ENCODE results near the gene SLC22A8. TPM values are rescaled to one million over a fixed set of nuclear protein-coding genes. Genes with fewer than 3 reads are reported as not detected.

Gene SLC22A8
- total and polyA plus RNA-seq, 2 of the 13 experiments (the other 11 are each of a cell fraction or from before 2014, with no cell fraction given) = 0.04 to 0.05 TPM

GRCh38 chr11:62999649-63000048, 16.0 kb downstream of the SLC22A8 start:
- Histone ChIP-seq H4K20me1 (ENCODE audit: insufficient read depth, low read length) (no peaks in the 10 kb centered on the region), H3K4me1 (ENCODE audit: insufficient read depth, low read length) (no peaks in the 10 kb centered on the region), H3K9ac (ENCODE audit: insufficient read depth, low read depth, low read length) (no peak overlapping the region), H3K79me2 (ENCODE audit: insufficient read depth, low read length) (no peaks in the 10 kb centered on the region), H3K27ac (ENCODE audit: extremely low read length, insufficient read depth, low read length) (no peak overlapping the region), H3K9me3 (ENCODE audit: low read length) (no peaks in the 10 kb centered on the region), H2AFZ (ENCODE audit: low read length) (no peak overlapping the region), H3K4me2 (ENCODE audit: low read depth, low read length) (no peak overlapping the region), H3K27me3 (ENCODE audit: control insufficient read depth in 1 of 2, insufficient read depth in 2 of 2, low read length in 2 of 2) (peaks cover 0 to 2% of the 10 kb centered on the region in 2 experiments; a peak in 3 of 5 replicates), H3K36me3 (replicated peaks in 1 of 2; ENCODE audit: control insufficient read depth in 1 of 2, insufficient read depth in 2 of 2, low read length in 2 of 2) (no peaks in the 10 kb centered on the region), H3K4me3 (replicated peaks in 1 of 3; ENCODE audit: insufficient read depth in 1 of 3, low read depth in 2 of 3, low read length in 3 of 3) (no peak overlapping the region)
- ChIA-PET POLR2A (no interaction called here), CTCF (ENCODE audit: low intra/inter-chr PET ratio, low total read pairs) (no interaction called here)
- FAIRE-seq = no peak
- 24% methylated on average over 6 of the region's 7 CpGs for WGBS (ENCODE audit: low lambda C conversion rate)
- no peak for DNase-seq (ENCODE audit: low spot score)
- in situ Hi-C loops (cut with HindIII; ENCODE audit: extremely low pct_ligation_motif_present, low pct_unique_long_range_greater_than_20kb) = no loop called here
- BruUV-seq (replicated peaks) = no TSS peak
- no peak for ATAC-seq
- intact Hi-C loops (cut with micrococcal nuclease; ENCODE audit: unreplicated experiment) = no loop called here
- no peak for TF ChIP-seq PRMT3 (CRISPR knock-in tag; IDR thresholded peaks at IDR 0.05; ENCODE audit: borderline replicate concordance, low read depth)

DNA sequence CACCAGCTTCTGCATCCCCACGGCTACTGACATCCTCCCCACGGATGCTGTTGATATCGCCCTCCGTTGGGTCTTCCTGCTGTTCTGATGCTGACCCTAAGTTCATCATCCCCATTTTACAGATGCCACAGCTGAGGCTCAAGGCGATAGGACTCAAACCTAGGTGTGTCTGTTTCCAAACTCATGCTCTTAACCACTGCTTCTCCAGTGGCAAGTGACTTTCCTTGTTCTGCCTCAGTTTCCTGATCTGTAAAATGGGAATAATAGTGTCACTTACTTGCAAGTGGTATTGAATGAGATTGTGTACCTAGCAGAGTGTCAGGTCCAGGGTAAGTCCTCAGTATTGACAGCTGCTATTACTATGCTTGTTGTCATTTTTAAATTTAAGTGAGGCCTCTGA, 16.5 kb downstream of the SLC22A8 start:
- H3K79me2 ChIP-seq (ENCODE audit: insufficient read depth, low read length) = no peaks in the 10 kb centered on the region
- no peaks in the 10 kb centered on the region for H3K36me3 ChIP-seq (replicated peaks in 1 of 2; ENCODE audit: control insufficient read depth in 1 of 2, insufficient read depth in 2 of 2, low read length in 2 of 2)
- CTCF ChIA-PET (ENCODE audit: low intra/inter-chr PET ratio, low total read pairs) = no interaction called here
- ATAC-seq (no peak), FAIRE-seq (no peak), DNase-seq (ENCODE audit: low spot score) (no peak)
- 66% methylated on average over 3 of the region's 5 CpGs for WGBS (ENCODE audit: low lambda C conversion rate)
- H2AFZ ChIP-seq (ENCODE audit: low read length) = no peak overlapping the region
- H3K27me3 ChIP-seq (ENCODE audit: control insufficient read depth in 1 of 2, insufficient read depth in 2 of 2, low read length in 2 of 2) = peaks cover 0 to 2% of the 10 kb centered on the region in 2 experiments; a peak in 3 of 5 replicates
- no peaks in the 10 kb centered on the region for H4K20me1 ChIP-seq (ENCODE audit: insufficient read depth, low read length)
- H3K4me3 ChIP-seq (replicated peaks in 1 of 3; ENCODE audit: insufficient read depth in 1 of 3, low read depth in 2 of 3, low read length in 3 of 3) = no peak overlapping the region
- H3K27ac ChIP-seq (ENCODE audit: extremely low read length, insufficient read depth, low read length) = no peak overlapping the region
- POLR2A ChIA-PET = no interaction called here
- in situ Hi-C loops (cut with HindIII; ENCODE audit: extremely low pct_ligation_motif_present, low pct_unique_long_range_greater_than_20kb) (no loop called here), intact Hi-C loops (cut with micrococcal nuclease; ENCODE audit: unreplicated experiment) (no loop called here)
- H3K4me1 ChIP-seq (ENCODE audit: insufficient read depth, low read length) = no peaks in the 10 kb centered on the region
- H3K9ac ChIP-seq (ENCODE audit: insufficient read depth, low read depth, low read length) = no peak overlapping the region
- H3K4me2 ChIP-seq (ENCODE audit: low read depth, low read length) = no peak overlapping the region
- no peak for TF ChIP-seq MBNL3 (CRISPR knock-in tag; conservative IDR thresholded peaks at IDR 0.05)
- TF ChIP-seq TIGD3 (CRISPR knock-in tag; IDR thresholded peaks at IDR 0.05; ENCODE audit: borderline replicate concordance) = no peak
- TF ChIP-seq, protein P1, sequence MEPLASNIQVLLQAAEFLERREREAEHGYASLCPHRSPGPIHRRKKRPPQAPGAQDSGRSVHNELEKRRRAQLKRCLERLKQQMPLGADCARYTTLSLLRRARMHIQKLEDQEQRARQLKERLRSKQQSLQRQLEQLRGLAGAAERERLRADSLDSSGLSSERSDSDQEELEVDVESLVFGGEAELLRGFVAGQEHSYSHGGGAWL (CRISPR knock-in tag; IDR thresholded peaks at IDR 0.05) = no peak
- no peak for TF ChIP-seq MTA1 (CRISPR knock-in tag; IDR thresholded peaks at IDR 0.05; ENCODE audit: borderline replicate concordance)
- TF ChIP-seq NCOA5 (CRISPR knock-in tag; IDR thresholded peaks at IDR 0.05) = no peak
- no peak for TF ChIP-seq NR2F1 (CRISPR knock-in tag; IDR thresholded peaks at IDR 0.05)
- peak; percentile 79 for TF ChIP-seq ZNF629 (CRISPR knock-in tag; conservative IDR thresholded peaks at IDR 0.05)
- BruUV-seq (replicated peaks) = no TSS peak
- no peaks in the 10 kb centered on the region for H3K9me3 ChIP-seq (ENCODE audit: low read length)

Data from HepG2 (cell line).